H9 (cell line): ENCODE results near the gene GATAD2B. TPM values are rescaled to one million over a fixed set of nuclear protein-coding genes. Genes with fewer than 3 reads are reported as not detected.

Experiments
- DNase-seq: peaks from one replicate; pipeline ENCODE4 v3.0.0-alpha.2; 2017
- H2AFZ ChIP-seq: one replicate; pipeline ENCODE4 v1.6.1; 2013; ENCODE audit warnings: mild to moderate bottlenecking, low read length, control low read depth, moderate library complexity
- H2AK5ac ChIP-seq: 2 replicates; pipeline ENCODE4 v1.6.1; 2013; ENCODE audit warnings: low read length, control low read depth, mixed read lengths; ENCODE audit not compliant: insufficient read length
- H2BK120ac ChIP-seq: one replicate; pipeline ENCODE4 v1.6.1; 2013; ENCODE audit warnings: low read depth, mild to moderate bottlenecking, low read length, control low read depth, inconsistent platforms; ENCODE audit not compliant: poor library complexity, severe bottlenecking
- H2BK12ac ChIP-seq: 2 replicates; pipeline ENCODE4 v1.6.1; 2013; ENCODE audit warnings: low read length, control low read depth, mixed read lengths, low read depth; ENCODE audit not compliant: insufficient read length
- H2BK15ac ChIP-seq: 2 replicates; pipeline ENCODE4 v1.6.1; 2013; ENCODE audit warnings: low read depth, low read length, control low read depth
- H2BK20ac ChIP-seq: one replicate; pipeline ENCODE4 v1.6.1; 2013; ENCODE audit warnings: low read depth, mild to moderate bottlenecking, low read length, control low read depth, inconsistent platforms; ENCODE audit not compliant: poor library complexity, severe bottlenecking
- H2BK5ac ChIP-seq: 2 replicates; pipeline ENCODE4 v1.6.1; 2013; ENCODE audit warnings: low read length, control low read depth, mixed read lengths; ENCODE audit not compliant: insufficient read length
- H3K14ac ChIP-seq: 2 replicates; pipeline ENCODE4 v1.6.1; 2013; ENCODE audit warnings: low read length, control low read depth; ENCODE audit not compliant: insufficient read depth
- H3K18ac ChIP-seq: 2 replicates; pipeline ENCODE4 v1.6.1; 2013; ENCODE audit warnings: low read depth, mild to moderate bottlenecking, mixed read lengths, low read length, control low read depth; ENCODE audit not compliant: insufficient read length
- H3K23ac ChIP-seq: 2 replicates; pipeline ENCODE4 v1.6.1; 2013; ENCODE audit warnings: low read length, control low read depth, mixed read lengths, low read depth; ENCODE audit not compliant: insufficient read length
- H3K23me2 ChIP-seq: 2 replicates; pipeline ENCODE4 v1.6.1; 2013; ENCODE audit warnings: low read depth, mild to moderate bottlenecking, mixed read lengths, low read length, control low read depth; ENCODE audit not compliant: insufficient read length, poor library complexity, severe bottlenecking
- H3K27ac ChIP-seq: 2 replicates; pipeline ENCODE4 v1.5.1; 2013; ENCODE audit warnings: low read length, control low read depth, mixed read lengths, low read depth; ENCODE audit not compliant: insufficient read length
- H3K27me3 ChIP-seq: 2 replicates; pipeline ENCODE4 v1.6.1; 2013; ENCODE audit warnings: low read length, control low read depth, inconsistent platforms; ENCODE audit not compliant: insufficient read depth
- H3K4ac ChIP-seq: 2 replicates; pipeline ENCODE4 v1.6.1; 2013; ENCODE audit warnings: low read depth, mild to moderate bottlenecking, control low read depth, inconsistent platforms, low read length, moderate library complexity
- H3K4me1 ChIP-seq: 2 replicates; pipeline ENCODE4 v1.6.1; 2013; ENCODE audit warnings: low read length, control low read depth, inconsistent platforms; ENCODE audit not compliant: insufficient read depth
- H3K4me2 ChIP-seq: 2 replicates; pipeline ENCODE4 v1.6.1; 2013; ENCODE audit warnings: low read length, control low read depth, mixed read lengths; ENCODE audit not compliant: insufficient read length, insufficient read depth
- H3K56ac ChIP-seq: 2 replicates; pipeline ENCODE4 v1.6.1; 2013; ENCODE audit warnings: low read depth, mild to moderate bottlenecking, mixed read lengths, low read length, control low read depth; ENCODE audit not compliant: insufficient read length
- H3K79me1 ChIP-seq: 2 replicates; pipeline ENCODE4 v1.6.1; 2013; ENCODE audit warnings: low read depth, mild to moderate bottlenecking, moderate library complexity, low read length, control low read depth, inconsistent platforms; ENCODE audit not compliant: insufficient read depth, poor library complexity, severe bottlenecking
- H3K79me2 ChIP-seq: 2 replicates; pipeline ENCODE4 v1.6.1; 2013; ENCODE audit warnings: low read length, control low read depth, inconsistent platforms; ENCODE audit not compliant: insufficient read depth
- H3K9ac ChIP-seq: 2 replicates; pipeline ENCODE4 v1.6.1; 2013; ENCODE audit warnings: low read length, control low read depth, mixed read lengths; ENCODE audit not compliant: insufficient read length; ENCODE audit errors: extremely low read depth
- H3K9me3 ChIP-seq: one replicate; pipeline ENCODE4 v1.6.1; 2013; ENCODE audit warnings: low read depth, low read length, inconsistent platforms; ENCODE audit not compliant: control insufficient read depth
- H3T11ph ChIP-seq: one replicate; pipeline ENCODE4 v1.6.1; 2013; ENCODE audit warnings: mild to moderate bottlenecking, low read length, control low read depth, inconsistent platforms
- H4K20me1 ChIP-seq: one replicate; pipeline ENCODE4 v1.6.1; 2013; ENCODE audit not compliant: control insufficient read depth, insufficient read length, insufficient read depth
- H4K5ac ChIP-seq: 2 replicates; pipeline ENCODE4 v1.6.1; 2013; ENCODE audit warnings: low read depth, mild to moderate bottlenecking, mixed read lengths, low read length, control low read depth; ENCODE audit not compliant: insufficient read length
- H4K8ac ChIP-seq: replicated peaks from 2 replicates; pipeline ENCODE4 v1.6.1; 2013; ENCODE audit warnings: low read length, control low read depth, mixed read lengths, low read depth; ENCODE audit not compliant: insufficient read length
- H4K91ac ChIP-seq: 2 replicates; pipeline ENCODE4 v1.6.1; 2013; ENCODE audit warnings: low read depth, mild to moderate bottlenecking, moderate library complexity, mixed read lengths, low read length, control low read depth; ENCODE audit not compliant: insufficient read length
- H3K27ac Mint-ChIP-seq, 3 experiments: 2 replicates in 2 of 3; 3 replicates in 1 of 3; pipeline ENCODE4 v1.8.0; 2020 to 2021; ENCODE audit warnings: mixed read lengths in 3 of 3, mild to moderate bottlenecking in 1 of 3, moderate library complexity in 1 of 3
- H3K27me3 Mint-ChIP-seq: 2 replicates; pipeline ENCODE4 v1.8.0; 2021; ENCODE audit warnings: low read depth, mild to moderate bottlenecking, moderate library complexity, mixed read lengths
- H3K36me3 Mint-ChIP-seq, 3 experiments: 2 replicates in 2 of 3; 3 replicates in 1 of 3; pipeline ENCODE4 v1.8.0; 2020 to 2021; ENCODE audit warnings: low read depth in 3 of 3, mixed read lengths in 3 of 3; ENCODE audit not compliant: insufficient read depth in 1 of 3
- H3K4me1 Mint-ChIP-seq, 2 experiments: 2 replicates each; pipeline ENCODE4 v1.8.0; 2020; ENCODE audit warnings: mixed read lengths in 2 of 2
- H3K4me3 Mint-ChIP-seq, 2 experiments: 2 replicates in 1 of 2; 3 replicates in 1 of 2; pipeline ENCODE4 v1.8.0; 2020 to 2021; ENCODE audit warnings: mild to moderate bottlenecking in 2 of 2, mixed read lengths in 2 of 2, moderate library complexity in 1 of 2
- H3K9me3 Mint-ChIP-seq, 2 experiments: 2 replicates in 1 of 2; 3 replicates in 1 of 2; pipeline ENCODE4 v1.8.0; 2020; ENCODE audit warnings: mild to moderate bottlenecking in 2 of 2, mixed read lengths in 2 of 2, moderate library complexity in 1 of 2
- CTCF ChIP-seq: fragments of 200-600 bp; sonication (generic); conservative IDR thresholded peaks from 3 replicates; pipeline ENCODE4 v1.8.0; 2021; ENCODE audit warnings: antibody characterized with exemption, mild to moderate bottlenecking
- WGBS: extraction: QIAGEN DNeasy Blood & Tissue Kit; methylation state at CpG from one replicate; pipeline ENCODE4 v1.1.7; 2013; ENCODE audit warnings: missing lambda C conversion rate, low lambda C conversion rate, mixed read lengths; ENCODE audit not compliant: insufficient read length; ENCODE audit errors: extremely low coverage; 5-methylcytosine and 5-hydroxymethylcytosine counted together
- total RNA-seq: library from RNA; stranded (reverse); gene quantifications from 2 replicates; pipeline ENCODE4 v1.2.1, GENCODE V29; 2021

GATAD2B gene
- total RNA-seq, 1 experiment from 2014 or later = 44.1 TPM

DNA sequence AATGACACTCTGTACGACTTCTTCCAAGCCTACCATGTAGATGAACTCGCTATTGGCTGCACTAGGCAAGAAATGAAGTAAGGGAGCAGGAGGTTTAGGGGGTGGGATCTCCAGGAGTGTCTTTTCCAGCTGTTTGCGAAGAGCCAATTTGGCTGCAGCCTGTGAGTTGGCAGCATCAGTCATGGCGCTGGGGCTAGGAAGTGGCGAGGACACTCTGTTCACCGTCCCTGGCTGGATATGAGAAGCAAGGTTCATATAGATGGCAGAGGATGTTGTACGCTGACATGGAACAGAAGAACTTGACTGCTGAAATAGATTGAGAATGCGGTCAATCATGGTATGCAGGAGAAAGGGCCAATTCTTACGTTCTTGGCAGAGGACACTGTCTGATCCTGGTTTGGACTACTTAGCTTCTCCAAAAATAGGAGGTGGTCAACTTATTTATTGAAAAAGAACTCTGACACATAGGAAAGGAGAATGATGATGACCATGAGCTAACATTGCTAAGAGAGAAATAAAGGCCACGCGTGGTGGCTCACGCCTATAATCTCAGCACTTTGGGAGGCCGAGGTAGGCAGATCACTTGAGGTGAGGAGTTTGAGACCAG is 106.4 kb downstream of the GATAD2B start:
- Histone ChIP-seq H3K56ac (no peak overlapping the region), H2AK5ac (no peak overlapping the region), H2BK5ac (no peak overlapping the region), H4K91ac (no peak overlapping the region), H2BK12ac (no peak overlapping the region), H3K27me3 (no peaks in the 10 kb centered on the region), H2BK20ac (no peak overlapping the region), H2AFZ (no peak overlapping the region), H3K9ac (no peak overlapping the region), H3K23ac (no peak overlapping the region), H3K4me1 (no peaks in the 10 kb centered on the region), H3K23me2 (no peaks in the 10 kb centered on the region), H3K4ac (no peak overlapping the region), H3K79me2 (no peaks in the 10 kb centered on the region), H3K27ac (no peak overlapping the region), H2BK120ac (no peak overlapping the region), H3K4me2 (no peak overlapping the region), H4K8ac (no peak overlapping the region), H3K79me1 (no peaks in the 10 kb centered on the region), H3T11ph (no peak overlapping the region), H3K18ac (no peak overlapping the region), H4K20me1 (no peaks in the 10 kb centered on the region), H4K5ac (no peak overlapping the region), H3K14ac (no peak overlapping the region), H3K9me3 (no peaks in the 10 kb centered on the region), H2BK15ac (no peak overlapping the region)
- DNase-seq = no peak
- H3K4me3 Mint-ChIP-seq = no peak overlapping the region
- no peaks in the 10 kb centered on the region for H3K27me3 Mint-ChIP-seq
- H3K27ac Mint-ChIP-seq = no peak overlapping the region
- no peak for TF ChIP-seq CTCF
- WGBS = no CpG with 5 or more reads among the region's 13 CpGs
- no peaks in the 10 kb centered on the region for H3K4me1 Mint-ChIP-seq
- H3K36me3 Mint-ChIP-seq = peaks cover 44 to 72% (median 71%) of the 10 kb centered on the region in 3 experiments
- no peaks in the 10 kb centered on the region for H3K9me3 Mint-ChIP-seq
